Heart right ventricle (tissue), 16 donors: ENCODE data around the gene EFCAB7. TPM values are rescaled to one million over a fixed set of nuclear protein-coding genes. Genes with fewer than 3 reads are reported as not detected.

Source experiments
- ATAC-seq, 8 donors: fragments of 200-7000 bp; cut with Tn5 transposase; one replicate each; pipeline ENCODE4 v1.9.1; 2020; ENCODE audit warnings: mild to moderate bottlenecking in 8 of 8, moderate library complexity in 8 of 8, moderate number of reproducible peaks in 1 of 8
- DNase-seq, 2 donors: peaks; one replicate each; pipeline ENCODE4 v3.0.0-alpha.2; 2020
- H3K27ac ChIP-seq, 10 donors: fragments of 200-600 bp; sonication (generic) in 2 of 10; one replicate each; pipeline versions ENCODE4 v1.5.0 to v1.8.0; 2020 to 2022; ENCODE audit warnings: mild to moderate bottlenecking in 3 of 10
- H3K27me3 ChIP-seq, 7 donors: fragments of 200-600 bp; one replicate each; pipeline ENCODE4 v1.8.0; 2021 to 2022; ENCODE audit warnings: mild to moderate bottlenecking in 2 of 7
- H3K36me3 ChIP-seq, 9 donors: fragments of 200-600 bp; sonication (generic) in 1 of 9; one replicate each; pipeline versions ENCODE4 v1.5.0 to v1.8.0; 2020 to 2022; ENCODE audit warnings: mild to moderate bottlenecking in 2 of 9
- H3K4me1 ChIP-seq, 9 donors: fragments of 200-600 bp; sonication (generic) in 1 of 9; one replicate each; pipeline versions ENCODE4 v1.5.0 to v1.8.0; 2020 to 2022; ENCODE audit warnings: mild to moderate bottlenecking in 4 of 9
- H3K4me3 ChIP-seq, 10 donors: fragments of 200-600 bp; sonication (generic) in 2 of 10; one replicate each; pipeline versions ENCODE4 v1.5.0 to v1.8.0; 2020 to 2022; ENCODE audit warnings: mild to moderate bottlenecking in 7 of 10, moderate library complexity in 2 of 10
- H3K9me3 ChIP-seq, 11 donors: fragments of 200-600 bp in 10 of 11; sonication (generic) in 2 of 11; one replicate each; pipeline versions ENCODE4 v1.5.0 to v1.8.0; 2013 to 2022; ENCODE audit warnings: mild to moderate bottlenecking in 2 of 11, control low read depth in 1 of 11, moderate library complexity in 1 of 11
- WGBS, 2 donors: extraction: QIAGEN DNeasy Blood & Tissue Kit; methylation state at CpG; one replicate each; pipeline ENCODE4 v1.1.7; 2013; ENCODE audit warnings: inconsistent platforms in 1 of 2; 5-methylcytosine and 5-hydroxymethylcytosine counted together
- intact Hi-C, 10 donors: fragments of 100-400 bp; cut with DNase I; formaldehyde crosslinking; loops; one replicate each; pipeline versions ENCODE4 v1.11.1 to v1.14.2; 2022
- polyA plus RNA-seq, 2 donors: library from polyadenylated mRNA; stranded (reverse); fragments of 200-250 nt; gene quantifications; one replicate each; pipeline ENCODE4 v1.2.3, GENCODE V29; 2013
- total RNA-seq, 10 donors: library from RNA; stranded (reverse); fragmentation: NEBNext Ultra II Directional in 3 of 10; extraction: Animal tissue kit (Norgen Biotek cat#: 25700) in 3 of 10; gene quantifications; one replicate each; pipeline versions ENCODE4 v1.2.1 to v1.2.4, GENCODE V29; 2021 to 2023
- TF ChIP-seq, protein P1 (sequence below), 9 donors: fragments of 200-600 bp; sonication (generic) in 2 of 9; IDR thresholded peaks; one replicate each; pipeline versions ENCODE4 v1.5.0 to v1.8.0; 2021 to 2022; ENCODE audit warnings: antibody characterized with exemption in 9 of 9, mild to moderate bottlenecking in 5 of 9, moderate library complexity in 1 of 9
- donor health status: Arrhythmogenic right ventricular cardiomyopathy.
- donor health status: ischemic (EF 13 %, LVEDD 7.1; RV severe dilation, severe dysfunction).
- donor health status: healthy with polysubstance abuse.
- donor health status: DM: no; HTN: yes; CAD: no.
- donor health status: DM: no; HTN: no; CAD: no.
- donor health status: ischemic (EF 25% LVEDD 6.9; RV normal size, moderate dysfunction).
- donor health status: ischemic (EF 25% LVEDD 5.7; RV mildly dilated, moderate dysfunction).
- donor health status: healthy.
- donor health status: DM: yes; HTN: yes; CAD: no.
- donor health status: Ischemic cardiomyopathy.
- donor health status: ischemic (EF 35%, LVEDD 5.7; RV mildly dilated, moderate dysfunction).
- donor health status: nonischemic (EF 11% LVEDD 7.7; RV severe dilation, severe dysfunction).
- donor health status: DM: yes; HTN: yes; CAD: no.
- donor health status: PGD.
- donor health status: ischemic (EF 29% LVEDD 5.4; RV normal size, mild dysfunction).
- donor health status: nonischemic (EF 23%, LVEDD 6.1; RV moderate dilation, normal function).

The EFCAB7 gene
- total and polyA plus RNA-seq, 12 donors: 2.3 to 10.7 (median 8.1) TPM

- TF ChIP-seq, protein P1, sequence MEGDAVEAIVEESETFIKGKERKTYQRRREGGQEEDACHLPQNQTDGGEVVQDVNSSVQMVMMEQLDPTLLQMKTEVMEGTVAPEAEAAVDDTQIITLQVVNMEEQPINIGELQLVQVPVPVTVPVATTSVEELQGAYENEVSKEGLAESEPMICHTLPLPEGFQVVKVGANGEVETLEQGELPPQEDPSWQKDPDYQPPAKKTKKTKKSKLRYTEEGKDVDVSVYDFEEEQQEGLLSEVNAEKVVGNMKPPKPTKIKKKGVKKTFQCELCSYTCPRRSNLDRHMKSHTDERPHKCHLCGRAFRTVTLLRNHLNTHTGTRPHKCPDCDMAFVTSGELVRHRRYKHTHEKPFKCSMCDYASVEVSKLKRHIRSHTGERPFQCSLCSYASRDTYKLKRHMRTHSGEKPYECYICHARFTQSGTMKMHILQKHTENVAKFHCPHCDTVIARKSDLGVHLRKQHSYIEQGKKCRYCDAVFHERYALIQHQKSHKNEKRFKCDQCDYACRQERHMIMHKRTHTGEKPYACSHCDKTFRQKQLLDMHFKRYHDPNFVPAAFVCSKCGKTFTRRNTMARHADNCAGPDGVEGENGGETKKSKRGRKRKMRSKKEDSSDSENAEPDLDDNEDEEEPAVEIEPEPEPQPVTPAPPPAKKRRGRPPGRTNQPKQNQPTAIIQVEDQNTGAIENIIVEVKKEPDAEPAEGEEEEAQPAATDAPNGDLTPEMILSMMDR (IDR thresholded peaks at IDR 0.05): no peak
- Histone ChIP-seq H3K4me1 (peaks cover 0 to 27% (median 13%) of the 10 kb centered on the region in 9 donors), H3K9me3 (no peaks in the 10 kb centered on the region), H3K4me3 (no peak overlapping the region), H3K36me3 (peaks cover 0 to 4% (median 0%) of the 10 kb centered on the region in 9 donors), H3K27ac (no peak overlapping the region), H3K27me3 (no peaks in the 10 kb centered on the region)
- ATAC-seq (no peak), DNase-seq (no peak)
- 69 to 82% methylated on average over 4 of the region's 4 CpGs for WGBS, 2 donors
- intact Hi-C loops: no loop called here
Observed at GRCh38 chr1:63601463-63601862, 78.1 kb downstream of the EFCAB7 start.

- H3K27me3 ChIP-seq: no peaks in the 10 kb centered on the region
- TF ChIP-seq, protein P1 (IDR thresholded peaks at IDR 0.05): no peak
- no peak overlapping the region for H3K4me3 ChIP-seq
- DNase-seq (no peak), ATAC-seq (no peak)
- no peak overlapping the region for H3K27ac ChIP-seq
- 95 to 98% methylated on average over 1 of the region's 1 CpG for WGBS, 2 donors
- H3K4me1 ChIP-seq: peaks cover 0 to 31% (median 10%) of the 10 kb centered on the region in 9 donors
- no peaks in the 10 kb centered on the region for H3K9me3 ChIP-seq
- peaks cover 0 to 4% (median 0%) of the 10 kb centered on the region in 9 donors for H3K36me3 ChIP-seq
- intact Hi-C loops: no loop called here
Observed at GRCh38 chr1:63601912-63602311, 78.6 kb downstream of the EFCAB7 start.

- Histone ChIP-seq H3K4me1 (peaks cover 0 to 39% (median 9%) of the 10 kb centered on the region in 9 donors), H3K9me3 (no peaks in the 10 kb centered on the region), H3K27ac (no peak overlapping the region), H3K36me3 (peaks cover 0 to 4% (median 0%) of the 10 kb centered on the region in 9 donors), H3K27me3 (no peaks in the 10 kb centered on the region), H3K4me3 (no peak overlapping the region)
- WGBS, 2 donors: 84 to 94% methylated on average over 5 of the region's 5 CpGs
- TF ChIP-seq, protein P1 (IDR thresholded peaks at IDR 0.05): no peak
- no peak for ATAC-seq
- no peak for DNase-seq
- intact Hi-C loops: no loop called here
Observed at GRCh38 chr1:63602629-63603028, 79.3 kb downstream of the EFCAB7 start.

DNA sequence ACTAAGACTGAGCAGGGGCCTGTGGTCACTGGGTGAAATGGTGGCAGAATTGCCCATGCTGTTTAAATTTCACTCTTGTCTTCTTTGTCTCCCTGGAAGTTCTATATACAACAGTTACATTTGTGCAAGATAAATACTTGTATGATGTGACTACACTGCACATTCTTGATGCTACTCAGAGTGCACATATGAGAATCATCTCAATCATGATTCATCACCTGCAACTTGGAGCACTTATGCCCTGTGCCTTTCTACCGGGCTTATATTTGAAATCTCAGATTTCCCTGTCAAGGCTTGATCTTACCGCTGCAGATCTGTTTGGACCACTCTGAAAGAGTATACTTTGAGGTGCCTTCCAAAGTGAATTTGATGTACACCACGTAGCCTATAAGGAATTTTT is 80.5 kb downstream of the EFCAB7 start:
- DNase-seq: no peak
- H3K27ac ChIP-seq: no peak overlapping the region
- H3K9me3 ChIP-seq: no peaks in the 10 kb centered on the region
- H3K4me3 ChIP-seq: no peak overlapping the region
- TF ChIP-seq, protein P1 (IDR thresholded peaks at IDR 0.05): no peak
- WGBS, 2 donors: 96 to 97% methylated on average over 3 of the region's 3 CpGs
- H3K4me1 ChIP-seq: peaks cover 0 to 50% (median 9%) of the 10 kb centered on the region in 9 donors
- H3K36me3 ChIP-seq: peaks cover 0 to 4% (median 0%) of the 10 kb centered on the region in 9 donors
- no peaks in the 10 kb centered on the region for H3K27me3 ChIP-seq
- ATAC-seq: no peak
- intact Hi-C loops: no loop called here
